GM19043 (cell line): Measurements from ENCODE around the gene SULT1C2.
"Not testable (repeated sequence)": the region's sequence is repeated elsewhere in the genome, so short reads cannot be mapped to it uniquely, and the experiment has no call there.

ENCODE experiments used
- ATAC-seq: cut with Tn5 transposase; IDR thresholded peaks from one replicate; pipeline ENCODE4 v1.9.1; 2021; ENCODE audit warnings: low read depth; ENCODE audit not compliant: unreplicated experiment

The SULT1C2 gene

GRCh38 chr2:108288534-108289106 is at the start of gene SULT1C2:
TSS of gene SULT1C2 (plus strand) at chr2:108288895. CDS start at chr2:108293668, 4,773 bp downstream.
- no peak for ATAC-seq

GRCh38 chr2:108239786-108240185 is 48.9 kb upstream of the SULT1C2 start, which contains the start of gene SULT1C3:
TSS of gene SULT1C3 (plus strand) at chr2:108239968. CDS start at chr2:108247195, 7,227 bp downstream.
- ATAC-seq: no peak

- ATAC-seq: no peak
Measured at GRCh38 chr2:108240966-108241365, 47.7 kb upstream of the SULT1C2 start.

GRCh38 chr2:108243566-108243965 is 45.1 kb upstream of the SULT1C2 start:
- ATAC-seq: no peak

- ATAC-seq: no peak
Measured at GRCh38 chr2:108244667-108245414, 43.9 kb upstream of the SULT1C2 start.

- no peak for ATAC-seq
Measured at GRCh38 chr2:108253106-108253505, 35.6 kb upstream of the SULT1C2 start.

GRCh38 chr2:108257757-108258331 is 30.9 kb upstream of the SULT1C2 start:
- ATAC-seq: no peak

GRCh38 chr2:108260773-108261172 is 27.9 kb upstream of the SULT1C2 start:
- ATAC-seq: no peak

GRCh38 chr2:108262036-108262435 is 26.7 kb upstream of the SULT1C2 start:
- ATAC-seq: no peak

GRCh38 chr2:108263401-108263800 is 25.3 kb upstream of the SULT1C2 start:
- no peak for ATAC-seq

GRCh38 chr2:108266218-108266617 is 22.5 kb upstream of the SULT1C2 start:
- ATAC-seq: no peak

- ATAC-seq: no peak
Measured at GRCh38 chr2:108267101-108267500, 21.6 kb upstream of the SULT1C2 start.

GRCh38 chr2:108268001-108268400 is 20.7 kb upstream of the SULT1C2 start:
- ATAC-seq: no peak

- ATAC-seq: no peak
Measured at GRCh38 chr2:108270346-108270745, 18.3 kb upstream of the SULT1C2 start.

GRCh38 chr2:108270768-108271506 is 17.8 kb upstream of the SULT1C2 start:
- no peak for ATAC-seq

- no peak for ATAC-seq
Measured at GRCh38 chr2:108271691-108272253, 16.9 kb upstream of the SULT1C2 start.

- ATAC-seq: no peak
Measured at GRCh38 chr2:108278631-108279030, 10.1 kb upstream of the SULT1C2 start.

GRCh38 chr2:108279468-108279867 is 9.2 kb upstream of the SULT1C2 start:
- ATAC-seq: no peak

- ATAC-seq: no peak
Measured at GRCh38 chr2:108280466-108280865, 8.2 kb upstream of the SULT1C2 start.

GRCh38 chr2:108284566-108284965 is 4.1 kb upstream of the SULT1C2 start:
- not testable (repeated sequence) for ATAC-seq

- ATAC-seq: no peak
Measured at GRCh38 chr2:108285616-108286015, 3.1 kb upstream of the SULT1C2 start.
